Fibroblast of pulmonary artery (primary cell): Measurements from ENCODE around the gene PRKACA.
"Not testable (repeated sequence)": the region's sequence is repeated elsewhere in the genome, so short reads cannot be mapped to it uniquely, and the experiment has no call there.

Experiments
- DNase-seq: peaks from one replicate; pipeline ENCODE4 v3.0.0-alpha.2; 2010; ENCODE audit warnings: low read depth
- H3K4me3 ChIP-seq: replicated peaks from 2 replicates; pipeline ENCODE4 v1.5.1; 2011; ENCODE audit warnings: low read depth, mild to moderate bottlenecking, control low read depth, low read length, moderate library complexity
- CTCF ChIP-seq: IDR thresholded peaks from 2 replicates; pipeline ENCODE4 v1.5.1; 2011; ENCODE audit warnings: mild to moderate bottlenecking, control low read depth, low read length, inconsistent platforms; ENCODE audit errors: missing control alignments

PRKACA gene

DNA sequence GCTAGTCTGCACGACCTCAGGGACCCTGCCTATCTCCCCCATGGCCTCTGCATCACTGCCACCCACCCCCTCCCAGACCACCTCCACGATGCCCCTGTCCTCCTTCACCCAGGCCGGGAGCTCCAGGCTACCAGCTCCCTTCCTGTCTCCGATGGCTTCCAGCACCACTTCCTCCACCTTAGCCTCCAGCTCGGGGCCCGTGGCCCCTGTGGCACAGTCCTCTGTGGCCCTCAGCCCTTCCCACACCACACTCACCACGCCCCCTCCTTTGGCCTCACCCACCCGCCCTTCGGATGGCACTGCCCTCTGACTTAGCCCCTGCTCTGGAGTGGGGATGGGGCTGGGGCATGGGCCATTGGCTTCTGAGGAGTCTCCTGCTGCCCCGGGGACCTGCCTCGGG, 62.8 kb downstream of the PRKACA start:
- no peak overlapping the region for H3K4me3 ChIP-seq
- TF ChIP-seq CTCF: no peak
- no peak for DNase-seq

DNA sequence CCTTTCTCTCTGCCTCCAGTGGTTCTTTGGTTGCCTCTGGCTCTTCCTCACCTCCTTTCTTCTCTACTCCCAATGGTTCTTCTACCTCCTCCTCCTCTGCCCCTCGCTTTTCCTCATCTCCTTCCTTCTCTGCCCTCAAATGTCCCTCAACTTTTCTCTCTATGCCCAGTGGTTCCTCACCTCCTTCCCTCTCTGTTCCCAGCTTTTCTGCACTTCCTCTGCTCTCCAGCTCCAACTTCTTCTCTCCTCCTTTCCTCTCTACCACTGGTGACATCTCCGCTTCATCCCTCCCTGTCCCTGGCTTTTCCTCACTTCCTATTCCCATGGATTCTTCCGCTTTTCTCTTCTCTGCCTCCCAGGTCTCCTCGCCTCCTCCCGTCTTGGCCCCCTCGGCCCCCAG, 63.5 kb downstream of the PRKACA start:
- no peak overlapping the region for H3K4me3 ChIP-seq
- DNase-seq: no peak
- TF ChIP-seq CTCF: no peak

GRCh38 chr19:14053500-14053899, 64.1 kb downstream of the PRKACA start:
- DNase-seq: no peak
- no peak overlapping the region for H3K4me3 ChIP-seq
- TF ChIP-seq CTCF: no peak

GRCh38 chr19:14053032-14053431, 64.5 kb downstream of the PRKACA start:
- DNase-seq: no peak
- H3K4me3 ChIP-seq: no peak overlapping the region
- TF ChIP-seq CTCF: no peak

DNA sequence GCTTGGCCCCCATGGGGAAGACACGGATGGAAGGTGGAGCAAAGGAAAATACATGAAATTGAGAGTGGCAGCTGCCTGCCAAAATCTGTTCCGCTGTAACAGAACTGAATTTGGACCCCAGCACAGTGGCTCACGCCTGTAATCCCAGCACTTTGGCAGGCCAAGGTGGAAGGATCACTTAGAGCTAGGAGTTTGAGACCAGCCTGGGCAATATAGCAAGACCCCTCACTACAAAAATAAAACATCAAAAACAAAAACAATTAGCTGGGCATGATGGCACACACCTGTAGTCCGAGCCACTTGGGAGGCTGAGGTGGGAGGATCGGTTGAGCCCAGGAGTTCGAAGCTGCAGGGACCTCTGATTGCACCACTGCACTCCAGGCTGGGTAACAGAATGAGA, 65.1 kb downstream of the PRKACA start:
- TF ChIP-seq CTCF: no peak

GRCh38 chr19:14051980-14052379, 65.6 kb downstream of the PRKACA start:
- TF ChIP-seq CTCF: no peak
- no peak overlapping the region for H3K4me3 ChIP-seq
- DNase-seq: no peak

More for the DNA sequence above, 65.1 kb downstream of the PRKACA start:
- H3K4me3 ChIP-seq: no peak overlapping the region
- DNase-seq: no peak

DNA sequence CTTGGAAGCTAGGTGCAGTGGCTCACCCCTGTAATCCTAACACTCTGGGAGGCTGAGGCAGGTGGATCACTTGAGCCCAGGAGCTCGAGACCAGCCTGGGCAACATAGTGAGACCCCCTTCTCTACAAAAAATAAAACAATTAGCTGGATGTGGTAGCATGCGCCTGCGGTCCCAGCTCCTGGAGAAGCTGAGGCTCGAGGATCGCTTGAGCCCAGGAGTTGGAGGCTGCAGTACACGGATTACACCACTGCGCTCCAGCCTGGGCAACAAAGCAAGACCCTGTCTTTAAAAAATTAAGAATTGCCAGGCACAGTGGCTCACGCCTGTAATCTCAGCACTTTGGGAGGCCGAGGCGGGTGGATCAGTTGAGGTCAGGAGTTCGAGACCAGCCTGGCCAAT, 66.6 kb downstream of the PRKACA start:
- H3K4me3 ChIP-seq, DNase-seq: not testable (repeated sequence)

GRCh38 chr19:14050512-14050911, 67.0 kb downstream of the PRKACA start:
- no peak for TF ChIP-seq CTCF
- no peak for DNase-seq
- no peak overlapping the region for H3K4me3 ChIP-seq
